HG02943 (cell line): Measurements from ENCODE around the gene MYH7B.

Source experiments
- ATAC-seq: cut with Tn5 transposase; IDR thresholded peaks from one replicate; pipeline ENCODE4 v1.9.1; 2021; ENCODE audit warnings: mild to moderate bottlenecking, low read depth, moderate library complexity; ENCODE audit not compliant: unreplicated experiment

Gene MYH7B

DNA sequence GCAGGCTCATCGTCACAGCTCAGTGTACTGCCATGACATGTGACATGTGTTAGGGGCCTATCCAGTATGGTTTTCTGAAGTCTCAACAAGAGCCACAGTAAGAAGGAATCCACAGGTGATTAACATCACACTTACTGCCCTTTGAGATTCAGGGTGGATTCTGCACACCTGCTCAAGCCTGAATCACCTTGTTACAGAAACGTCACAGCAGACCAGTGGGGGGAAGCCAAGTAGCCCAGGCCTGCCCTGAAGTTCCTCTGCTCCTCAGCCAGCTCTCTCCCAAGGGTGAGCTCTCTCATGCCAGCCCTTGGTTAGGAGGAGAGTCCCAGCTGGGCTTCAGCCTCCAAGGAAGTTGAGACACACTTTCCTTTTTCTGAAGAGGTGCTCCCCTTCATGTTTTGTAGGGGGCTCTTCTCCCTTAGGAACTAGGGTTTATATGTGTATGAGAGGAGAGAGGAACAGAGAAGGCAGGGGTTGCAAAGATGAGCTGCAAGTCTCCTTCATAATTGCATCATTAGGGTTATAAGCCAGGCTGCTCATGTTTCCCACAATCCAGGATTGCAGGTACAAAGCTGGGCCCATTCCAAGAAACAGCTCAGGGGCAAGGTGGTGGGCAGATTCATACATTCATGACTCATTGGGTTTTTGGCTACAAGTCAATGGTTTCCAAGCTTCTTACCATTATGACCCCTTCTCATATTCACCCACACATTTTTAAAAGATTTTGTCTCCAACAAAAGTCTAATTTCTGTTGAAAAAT, 11.7 kb upstream of the MYH7B start:
- no peak for ATAC-seq

DNA sequence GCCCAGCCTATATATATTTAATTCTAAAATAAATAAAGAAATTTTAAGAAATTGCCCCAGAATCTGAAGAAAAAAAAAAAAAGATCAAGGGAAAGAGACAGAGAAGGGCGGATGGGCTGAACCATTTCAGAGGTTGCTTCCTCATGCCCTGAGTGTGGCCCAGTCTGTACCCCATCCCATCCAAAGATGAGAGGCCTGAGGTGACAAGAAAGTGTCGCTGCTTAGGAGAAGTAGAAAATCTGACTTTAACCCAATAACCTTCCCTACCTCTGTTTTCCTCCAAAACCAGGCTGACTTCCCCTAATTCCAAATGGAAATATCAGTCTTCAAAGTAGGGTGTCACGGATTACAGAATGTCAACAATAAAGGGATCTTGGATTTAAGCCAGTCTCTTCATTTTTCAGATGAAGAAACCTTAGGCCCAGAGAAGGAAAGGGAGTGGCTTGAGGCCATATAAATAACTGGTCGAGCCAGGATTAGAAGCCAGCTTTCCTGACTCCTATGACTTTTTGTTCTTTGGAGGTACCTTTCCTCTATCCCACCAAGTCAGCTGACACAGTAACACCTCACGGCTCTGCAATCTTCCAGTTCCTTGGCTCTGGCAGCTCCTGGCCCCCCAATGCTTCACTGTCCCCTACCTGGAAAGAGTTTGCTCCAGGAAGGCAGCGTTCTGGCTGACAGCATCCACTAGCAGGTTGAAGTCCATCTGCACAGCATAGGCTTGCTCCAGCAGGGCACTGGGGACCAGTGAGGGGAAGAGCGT, 10.2 kb upstream of the MYH7B start:
- no peak for ATAC-seq

DNA sequence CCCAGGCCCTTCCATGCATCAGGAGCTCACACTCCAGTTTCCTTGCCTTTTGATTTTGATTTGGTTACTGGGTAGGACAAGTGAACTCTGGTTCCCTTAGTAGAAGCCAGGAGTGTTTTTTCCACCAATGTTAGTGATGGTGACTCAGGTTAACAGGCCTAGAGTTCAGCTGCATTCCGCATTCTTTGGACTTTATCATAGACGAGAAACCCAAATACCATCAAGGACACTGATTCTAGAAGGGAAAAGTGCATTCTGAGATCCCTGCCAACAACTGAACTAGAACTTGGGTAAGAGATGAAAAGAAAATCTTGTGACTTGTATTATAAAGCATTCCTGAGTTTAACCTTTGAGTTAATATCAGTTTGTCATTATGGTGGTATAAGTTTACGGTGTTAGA, 9.0 kb upstream of the MYH7B start:
- no peak for ATAC-seq

DNA sequence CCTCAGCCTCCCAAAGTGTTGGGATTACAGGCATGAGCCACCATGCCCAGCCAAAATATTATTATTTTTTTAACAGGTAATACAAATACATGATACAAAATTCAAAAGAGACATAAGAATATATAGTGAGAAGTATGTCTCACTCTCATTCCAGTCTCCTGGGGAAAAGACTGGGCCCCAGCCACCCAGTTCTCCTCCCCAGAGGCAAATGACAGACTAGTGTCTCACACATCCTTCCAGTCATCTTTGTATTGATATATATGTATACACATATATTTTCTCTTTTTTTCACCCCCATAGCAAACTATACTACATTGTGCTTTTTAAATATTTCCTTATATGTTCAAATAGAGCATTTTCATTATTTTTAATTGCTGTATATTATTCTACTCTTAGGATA, 8.3 kb upstream of the MYH7B start:
- no peak for ATAC-seq

DNA sequence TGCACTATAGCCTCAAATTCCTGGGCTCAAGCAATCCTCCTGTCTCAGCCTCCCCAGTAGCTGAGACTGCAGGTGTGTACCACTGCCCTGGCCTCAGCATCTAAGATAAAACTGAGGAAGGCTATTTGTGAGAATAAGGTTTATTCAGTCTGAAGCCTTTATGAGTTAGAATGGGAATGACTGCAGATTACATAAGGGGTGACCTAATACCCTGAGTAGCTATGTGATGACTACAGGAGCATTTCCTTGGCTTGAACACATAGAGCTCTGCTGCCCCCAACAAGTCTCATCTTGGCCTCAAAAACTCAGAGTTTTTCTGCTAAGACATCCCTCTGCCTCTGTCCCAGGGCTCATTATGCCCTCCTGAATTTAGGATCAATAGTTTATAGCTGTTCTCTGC, 7.6 kb upstream of the MYH7B start:
- ATAC-seq, result no peak

DNA sequence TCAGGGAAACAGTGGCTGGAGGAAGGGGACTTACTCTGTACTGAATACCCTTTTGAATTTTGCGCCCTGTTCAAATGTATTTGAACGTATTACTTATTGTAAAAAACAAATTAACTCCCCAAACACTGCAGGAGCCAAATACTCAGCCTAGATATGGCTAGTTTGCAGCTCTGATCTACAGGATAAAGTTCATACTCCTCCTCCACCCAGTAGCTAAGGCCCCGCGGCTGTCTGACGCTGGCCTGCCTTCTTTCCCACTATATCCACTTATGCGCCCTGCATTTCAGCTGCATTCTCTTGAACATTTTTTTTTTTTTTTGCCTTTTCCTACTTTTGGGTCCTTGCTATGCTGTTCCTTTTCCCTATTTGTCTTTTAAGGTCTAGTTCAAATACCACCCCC, 6.5 kb upstream of the MYH7B start:
- no peak for ATAC-seq

DNA sequence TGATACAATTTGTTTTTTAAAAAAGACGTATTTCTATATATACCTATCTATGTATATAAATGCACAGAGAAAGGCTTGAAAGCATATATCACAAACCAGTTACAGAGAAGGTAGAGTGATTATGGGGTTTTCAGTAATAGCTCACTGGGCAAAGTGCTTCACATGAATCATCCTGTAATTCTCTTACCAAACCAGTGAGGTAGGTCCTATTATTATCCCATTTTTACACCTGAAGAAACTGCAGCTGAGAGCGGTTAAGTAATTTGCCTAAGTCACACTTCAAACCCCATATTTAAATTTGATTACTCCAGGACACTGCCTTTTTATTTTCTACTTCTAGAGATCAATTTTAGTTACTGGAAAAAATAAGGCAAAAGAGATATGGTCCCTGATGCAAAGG, 4.4 kb upstream of the MYH7B start:
- no peak for ATAC-seq

DNA sequence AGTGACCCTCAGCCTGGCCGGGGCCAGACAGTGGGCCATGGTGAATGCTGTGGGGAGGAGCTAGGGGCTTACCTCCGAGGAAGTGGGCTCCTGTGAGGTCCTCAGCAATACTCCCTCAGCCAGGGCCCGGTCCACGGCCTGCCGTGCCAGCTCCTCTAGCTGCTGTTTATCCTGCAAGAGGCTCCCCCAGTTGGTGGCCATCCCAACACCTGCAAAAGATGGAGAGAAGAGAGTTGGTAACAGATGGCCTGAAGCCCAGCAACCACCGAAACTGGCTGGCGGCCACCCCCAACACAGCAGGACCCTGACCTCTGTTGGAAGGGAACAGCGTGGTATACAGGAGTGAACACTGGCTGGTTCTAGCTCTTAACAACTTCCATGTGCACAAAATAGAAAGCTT, 4.0 kb upstream of the MYH7B start:
- no peak for ATAC-seq

DNA sequence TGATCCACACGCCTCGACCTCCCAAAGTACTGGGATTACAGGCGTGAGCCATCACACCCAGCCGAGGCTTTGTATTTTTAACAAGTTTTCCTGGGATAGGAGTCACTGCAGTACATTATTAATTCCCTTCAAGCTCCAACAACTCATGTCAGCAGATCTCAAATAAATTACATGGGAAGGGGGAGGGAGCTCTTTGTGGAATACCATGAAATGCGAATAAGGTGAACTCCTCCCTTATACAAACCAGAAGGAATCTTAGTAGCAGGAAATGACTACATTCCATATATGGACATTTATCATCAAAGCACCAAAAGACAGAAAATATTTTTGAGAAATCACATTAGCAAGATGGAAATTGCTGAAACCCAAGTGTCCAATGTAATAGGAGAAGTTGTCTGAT, 3.0 kb upstream of the MYH7B start:
- no peak for ATAC-seq

DNA sequence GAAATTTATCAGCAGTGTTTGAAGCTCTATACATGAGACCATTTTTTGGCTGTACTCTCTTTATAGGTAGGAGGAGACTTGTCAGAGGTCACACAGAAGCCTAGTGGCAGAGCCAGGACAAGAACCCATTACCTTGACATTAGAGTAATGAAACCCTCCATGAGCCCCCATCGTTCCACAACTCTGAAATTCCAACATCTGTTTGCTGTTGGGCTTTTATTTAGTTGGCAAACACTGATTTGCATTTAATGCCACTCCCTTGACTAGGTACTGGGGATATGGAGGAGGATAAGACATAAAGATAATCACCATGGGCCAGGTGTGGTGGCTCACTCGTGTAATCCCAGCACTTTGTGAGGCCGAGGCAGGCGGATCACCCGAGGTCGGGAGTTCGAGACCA, 1.7 kb upstream of the MYH7B start:
- ATAC-seq, result no peak

DNA sequence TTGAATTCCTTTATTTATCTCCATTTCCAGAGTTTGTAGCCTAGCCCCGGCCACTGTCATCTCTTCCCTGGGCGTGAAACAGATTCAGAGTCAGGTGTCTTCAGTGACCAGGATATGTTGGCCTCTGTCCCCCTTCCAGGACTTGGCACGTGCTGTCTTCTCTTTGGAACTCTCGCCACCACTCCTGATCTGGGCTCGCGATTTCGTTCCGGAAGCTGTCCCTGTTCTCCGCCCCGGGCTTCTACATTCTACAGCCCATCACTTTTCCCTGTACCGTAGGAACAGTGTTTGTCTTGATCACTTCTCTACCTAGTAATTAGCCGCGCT, 801 bp upstream of the MYH7B start:
- ATAC-seq, result no peak

DNA sequence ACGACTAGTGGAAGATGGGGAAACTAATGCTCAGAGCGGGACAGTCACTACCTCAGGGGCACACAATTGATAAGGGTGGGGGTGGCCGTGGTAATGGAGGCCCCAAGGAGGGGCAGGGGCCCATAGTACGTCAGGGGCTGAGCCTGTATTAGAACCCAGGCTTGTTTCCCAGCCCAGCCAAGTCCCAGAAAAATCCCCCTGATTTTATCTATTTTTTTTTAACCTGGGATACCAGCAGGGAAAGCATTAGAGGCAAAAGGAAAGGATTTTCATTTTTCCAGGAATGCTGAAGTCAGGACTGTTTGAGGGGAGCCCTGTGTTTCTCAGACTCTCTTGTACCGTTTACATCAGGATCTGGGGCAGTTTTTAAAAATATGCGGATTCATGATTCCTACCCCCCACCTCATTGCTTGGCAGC, 382 bp downstream of the MYH7B start:
- no peak for ATAC-seq

DNA sequence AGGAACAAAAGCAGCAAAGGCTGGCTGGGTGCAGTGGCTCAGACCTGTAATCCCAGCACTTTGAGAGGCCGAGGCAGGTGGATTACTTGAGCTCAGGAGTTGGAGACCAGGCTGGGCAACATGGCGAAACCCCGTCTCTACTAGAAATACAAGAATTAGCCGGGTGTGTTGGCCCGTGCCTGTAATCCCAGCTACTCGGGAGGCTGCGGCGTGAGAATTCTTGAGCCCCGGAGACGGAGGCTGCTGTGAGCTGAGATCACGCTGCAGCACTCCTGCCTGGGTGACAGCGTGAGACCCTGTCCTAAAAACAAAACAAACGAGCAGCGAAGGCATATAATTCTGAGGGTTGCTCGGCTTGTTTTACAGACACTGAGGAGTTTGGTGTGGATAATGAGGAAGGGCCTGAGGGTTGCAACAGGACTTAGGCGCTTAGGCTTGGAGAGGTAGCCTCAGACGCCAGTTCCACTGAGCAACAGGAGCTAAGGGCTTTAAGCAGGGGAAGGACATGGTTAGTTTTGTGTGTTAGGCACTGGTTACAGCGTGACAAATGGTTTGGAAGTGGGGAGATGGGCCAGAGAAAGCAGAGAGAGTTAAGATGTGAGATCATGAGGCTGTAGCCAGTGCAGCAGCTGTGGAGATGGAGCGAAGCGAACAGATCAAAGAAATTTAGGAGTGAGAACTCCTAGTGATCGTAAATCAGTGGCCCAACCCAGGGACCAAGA, 1.2 kb downstream of the MYH7B start:
- no peak for ATAC-seq

DNA sequence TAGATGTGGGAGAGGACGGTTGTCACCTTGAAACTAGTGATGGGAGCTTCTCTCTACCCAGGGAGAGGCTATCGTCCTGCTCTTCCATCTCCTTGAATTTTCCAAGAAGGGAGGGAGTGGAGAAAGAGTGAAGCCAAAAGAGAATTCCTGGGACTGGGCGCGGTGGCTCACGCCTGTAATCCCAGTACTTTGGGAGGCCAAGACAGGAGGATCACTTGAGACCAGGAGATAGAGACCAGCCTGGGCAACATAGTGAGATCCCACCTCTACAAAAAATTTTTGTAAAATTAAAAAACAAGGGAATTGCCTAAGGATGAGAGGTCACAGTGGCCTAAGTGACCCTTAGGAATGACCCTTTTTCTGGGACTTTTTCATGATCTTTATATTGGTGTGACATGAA, 8.8 kb downstream of the MYH7B start:
- ATAC-seq, result no peak

DNA sequence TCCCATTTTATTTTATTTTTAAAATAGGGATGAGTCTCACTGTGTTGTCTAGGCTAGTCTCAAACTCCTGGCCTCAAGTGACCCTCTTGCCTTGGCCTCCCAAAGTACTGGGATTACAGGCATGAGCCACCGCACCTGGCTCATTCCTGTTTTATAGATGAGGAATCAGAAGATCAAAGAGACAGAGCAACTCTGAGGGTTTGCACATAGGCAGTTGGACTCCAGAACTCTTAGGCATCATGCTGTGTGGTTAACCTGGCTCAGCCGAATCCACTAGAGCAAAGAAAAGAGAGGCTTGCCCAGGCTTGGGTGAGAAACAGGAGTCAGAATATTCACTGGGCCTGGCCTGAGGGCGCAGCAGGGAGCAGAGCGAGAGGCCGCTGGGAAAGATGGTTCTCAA, 9.4 kb downstream of the MYH7B start:
- ATAC-seq, result no peak

DNA sequence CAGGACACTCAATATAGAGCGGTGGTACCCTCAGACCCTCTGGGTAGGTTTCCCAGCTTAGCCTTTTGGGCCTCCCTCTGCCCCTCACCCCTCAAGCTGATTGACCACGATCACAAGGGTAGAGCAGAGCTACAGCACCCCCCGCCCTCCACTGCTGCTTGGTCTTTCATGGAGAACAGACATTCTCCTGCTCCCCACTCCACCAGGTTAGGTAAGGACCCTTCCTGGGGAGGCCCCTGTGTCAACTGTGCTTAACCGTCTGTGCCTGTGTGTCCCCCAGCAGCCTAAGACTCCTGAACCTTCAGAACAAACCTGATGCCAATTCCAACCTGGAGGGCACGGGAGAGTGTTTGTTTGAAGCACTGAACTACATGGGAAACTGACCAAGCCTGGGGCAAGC, 11.8 kb downstream of the MYH7B start:
- ATAC-seq, result no peak

DNA sequence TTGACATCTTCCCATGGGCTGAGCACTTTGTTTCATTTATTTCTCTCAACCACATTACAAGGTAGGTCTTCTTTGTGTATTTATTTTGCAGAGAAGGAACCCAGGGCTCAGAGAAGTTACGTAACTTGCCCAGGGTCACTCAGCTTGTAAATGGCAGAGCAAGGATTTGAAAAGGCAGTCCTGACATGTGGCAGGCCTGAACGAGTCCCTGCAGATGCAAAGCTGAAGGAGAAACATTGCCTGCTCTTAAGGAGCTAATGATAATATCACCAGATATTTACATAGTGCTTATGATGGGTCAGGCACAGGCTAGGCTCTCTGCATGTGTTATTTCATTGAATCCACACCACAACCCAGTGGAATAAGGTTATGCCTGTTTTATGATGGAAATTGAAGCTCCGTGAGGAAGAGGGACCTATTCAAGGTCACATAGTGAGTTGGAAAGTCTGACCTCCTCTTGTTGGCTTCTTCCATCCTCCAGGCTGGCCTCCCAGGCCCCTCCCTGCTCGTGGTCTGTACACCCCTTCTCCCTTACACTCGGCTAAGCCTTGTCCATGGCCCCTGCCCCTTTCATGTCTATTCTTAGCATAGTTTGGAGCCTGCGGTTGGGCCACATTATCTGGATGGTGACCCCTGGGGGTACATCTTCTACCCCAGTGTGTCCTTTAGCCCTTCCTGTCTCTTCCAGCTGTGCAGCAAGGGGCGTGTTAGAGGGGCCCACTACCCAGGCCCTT, 12.5 kb downstream of the MYH7B start:
- ATAC-seq, result no peak

DNA sequence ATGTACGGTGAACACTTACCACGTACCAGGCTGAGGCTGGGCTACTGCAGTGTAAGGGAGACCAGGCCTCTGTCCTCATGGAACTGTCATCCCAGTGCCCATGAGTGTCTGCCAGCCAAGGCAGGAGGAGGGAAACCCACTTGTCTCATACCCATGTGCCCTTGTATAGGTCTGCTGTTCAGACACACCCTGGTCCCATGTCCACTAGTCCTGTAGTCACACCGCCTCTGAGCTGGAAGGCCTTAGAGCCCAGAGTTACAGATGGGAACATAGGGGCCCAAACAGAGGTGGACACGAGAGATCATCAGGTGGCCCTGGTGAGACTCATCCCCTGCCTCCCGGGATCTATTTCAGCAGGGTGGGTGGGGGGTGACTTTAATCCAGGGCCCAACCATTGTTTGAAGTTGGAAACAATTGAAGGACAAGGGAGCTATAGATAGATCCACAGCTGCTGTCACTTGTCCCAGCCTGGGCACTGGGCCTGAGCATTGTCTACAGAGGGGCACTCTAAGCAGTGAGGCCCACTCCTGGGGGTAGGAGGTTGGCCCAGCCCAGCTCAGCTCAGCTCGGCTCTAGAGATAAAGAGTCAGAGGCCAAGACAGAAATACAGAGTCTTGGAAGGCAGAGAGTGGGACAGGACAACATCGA, 14.6 kb downstream of the MYH7B start:
- ATAC-seq, result no peak

DNA sequence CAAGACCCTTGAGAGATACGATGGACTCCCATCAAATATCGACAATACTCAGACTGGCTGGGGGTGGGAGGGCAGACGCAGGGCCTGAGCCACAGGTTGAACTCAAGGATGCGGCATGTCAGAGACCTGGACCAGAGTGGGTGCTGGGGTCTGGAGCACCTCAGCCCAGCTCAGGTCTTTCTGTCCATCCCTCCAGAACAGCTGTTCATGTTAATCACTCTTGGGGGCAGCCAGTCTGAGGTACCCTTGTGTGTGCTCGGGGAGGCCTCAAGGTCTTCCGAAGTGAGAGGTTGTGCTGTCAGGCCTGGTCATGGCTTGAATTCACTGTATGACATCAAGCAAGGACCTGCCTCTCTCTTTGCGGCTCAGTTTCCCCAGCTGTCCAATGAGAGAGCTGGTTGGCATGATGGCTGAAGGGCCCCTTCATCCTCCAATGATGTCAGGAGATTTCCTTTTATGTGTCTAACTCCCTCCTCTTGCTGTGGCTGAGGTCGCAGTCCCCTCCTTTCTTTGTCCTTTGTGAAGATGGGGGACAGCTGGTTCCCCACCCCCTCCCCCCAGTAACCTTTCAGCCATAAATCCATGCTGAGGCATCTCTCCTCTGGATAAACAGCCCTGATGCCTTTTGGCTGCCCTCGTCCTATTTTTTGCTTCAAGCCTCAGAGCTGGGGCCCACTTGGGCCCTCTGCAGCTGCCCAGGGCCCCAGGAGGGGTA, 15.3 kb downstream of the MYH7B start:
- ATAC-seq, result no peak
